Measurements from ENCODE around the gene AGPAT4.

GRCh38 chr6:161195386-161195785 is 78.5 kb downstream of the AGPAT4 start:
- TF ChIP-seq, protein P1, sequence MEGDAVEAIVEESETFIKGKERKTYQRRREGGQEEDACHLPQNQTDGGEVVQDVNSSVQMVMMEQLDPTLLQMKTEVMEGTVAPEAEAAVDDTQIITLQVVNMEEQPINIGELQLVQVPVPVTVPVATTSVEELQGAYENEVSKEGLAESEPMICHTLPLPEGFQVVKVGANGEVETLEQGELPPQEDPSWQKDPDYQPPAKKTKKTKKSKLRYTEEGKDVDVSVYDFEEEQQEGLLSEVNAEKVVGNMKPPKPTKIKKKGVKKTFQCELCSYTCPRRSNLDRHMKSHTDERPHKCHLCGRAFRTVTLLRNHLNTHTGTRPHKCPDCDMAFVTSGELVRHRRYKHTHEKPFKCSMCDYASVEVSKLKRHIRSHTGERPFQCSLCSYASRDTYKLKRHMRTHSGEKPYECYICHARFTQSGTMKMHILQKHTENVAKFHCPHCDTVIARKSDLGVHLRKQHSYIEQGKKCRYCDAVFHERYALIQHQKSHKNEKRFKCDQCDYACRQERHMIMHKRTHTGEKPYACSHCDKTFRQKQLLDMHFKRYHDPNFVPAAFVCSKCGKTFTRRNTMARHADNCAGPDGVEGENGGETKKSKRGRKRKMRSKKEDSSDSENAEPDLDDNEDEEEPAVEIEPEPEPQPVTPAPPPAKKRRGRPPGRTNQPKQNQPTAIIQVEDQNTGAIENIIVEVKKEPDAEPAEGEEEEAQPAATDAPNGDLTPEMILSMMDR (conservative IDR thresholded peaks at IDR 0.05; ENCODE audit: low read depth, low read length), result no peak
- TF ChIP-seq EZH2 (IDR thresholded peaks at IDR 0.05; ENCODE audit: borderline replicate concordance, low read depth, low read length, poor library complexity, severe bottlenecking), result no peak

All from A673 (cell line).